Caco-2 (cell line): ENCODE measurements around the gene FOXP4. TPM values are rescaled to one million over a fixed set of nuclear protein-coding genes. Genes with fewer than 3 reads are reported as not detected.

ENCODE experiments used
- BruUV-seq: library from RNA; stranded (reverse); fragments of 400-500 nt; replicated peaks from 2 replicates; lab custom pipeline; 2021; lab: Mats Ljungman, UMichigan
- CTCF ChIA-PET: fragments of 300-600 bp; sonication (Branson Sonifier 250); formaldehyde crosslinking; loops from one replicate; lab custom pipeline; 2022; ENCODE audit warnings: antibody characterized with exemption; lab: Charles Lee
- POLR2A ChIA-PET: fragments of 300-600 bp; sonication (Branson Sonifier 250); formaldehyde crosslinking; loops from one replicate; lab custom pipeline; 2022; ENCODE audit warnings: antibody characterized with exemption; lab: Charles Lee
- DNase-seq, 2 experiments: peaks; one replicate each; pipeline versions ENCODE4 v3.0.0 to v3.0.0-alpha.2; 2020 to 2022
- H3K27me3 ChIP-seq: replicated peaks from 2 replicates; pipeline ENCODE4 v1.6.0; 2011; ENCODE audit warnings: low read length; ENCODE audit not compliant: control insufficient read depth, insufficient read depth
- H3K36me3 ChIP-seq: 2 replicates; pipeline ENCODE4 v1.5.1; 2011; ENCODE audit warnings: low read length; ENCODE audit not compliant: control insufficient read depth, insufficient read depth
- H3K4me1 ChIP-seq: fragments of 250-450 bp; sonication (Bioruptor Pico); 2 replicates; pipeline ENCODE4 v1.5.1; 2020; ENCODE audit warnings: mild to moderate bottlenecking
- H3K4me3 ChIP-seq: 2 replicates; pipeline ENCODE4 v1.5.1; 2011; ENCODE audit warnings: low read depth, mild to moderate bottlenecking, control low read depth, low read length
- H3K9me3 ChIP-seq: fragments of 250-450 bp; sonication (Bioruptor Pico); 2 replicates; pipeline ENCODE4 v1.5.1; 2020; ENCODE audit warnings: mild to moderate bottlenecking, moderate library complexity
- H3K27ac Mint-ChIP-seq: one replicate; pipeline ENCODE4 v1.8.0; 2022; ENCODE audit warnings: mixed read lengths; ENCODE audit not compliant: unreplicated experiment
- H3K27me3 Mint-ChIP-seq: one replicate; pipeline ENCODE4 v1.8.0; 2022; ENCODE audit warnings: mixed read lengths; ENCODE audit not compliant: insufficient read depth, unreplicated experiment
- H3K36me3 Mint-ChIP-seq: one replicate; pipeline ENCODE4 v1.8.0; 2022; ENCODE audit warnings: mild to moderate bottlenecking, mixed read lengths; ENCODE audit not compliant: insufficient read depth, unreplicated experiment
- H3K4me1 Mint-ChIP-seq: one replicate; pipeline ENCODE4 v1.8.0; 2022; ENCODE audit warnings: low read depth, mixed read lengths; ENCODE audit not compliant: unreplicated experiment
- H3K4me3 Mint-ChIP-seq: one replicate; pipeline ENCODE4 v1.8.0; 2022; ENCODE audit warnings: mild to moderate bottlenecking, moderate library complexity, mixed read lengths; ENCODE audit not compliant: unreplicated experiment
- H3K9me3 Mint-ChIP-seq: one replicate; pipeline ENCODE4 v1.8.0; 2022; ENCODE audit warnings: mixed read lengths; ENCODE audit not compliant: unreplicated experiment
- intact Hi-C: fragments of 100-400 bp; cut with micrococcal nuclease; formaldehyde crosslinking; loops from one replicate; pipeline ENCODE4 v1.10.0; 2022; ENCODE audit not compliant: unreplicated experiment
- total RNA-seq: library from RNA; stranded (reverse); gene quantifications from 2 replicates; pipeline ENCODE4 v1.2.3, GENCODE V29; 2022
- TF ChIP-seq, protein P1 (sequence below), 2 experiments: fragments of 200-600 bp in 1 of 2; IDR thresholded peaks; 1 replicate in 1 of 2; 2 replicates in 1 of 2; pipeline versions ENCODE4 v1.5.1 to v1.8.0; 2011 to 2022; ENCODE audit warnings: antibody characterized with exemption in 1 of 2, control low read depth in 1 of 2, inconsistent platforms in 1 of 2, low read depth in 1 of 2, low read length in 1 of 2, mild to moderate bottlenecking in 1 of 2, moderate library complexity in 1 of 2; ENCODE audit not compliant: insufficient read depth in 1 of 2, severe bottlenecking in 1 of 2, unreplicated experiment in 1 of 2

Gene FOXP4
- total RNA-seq, 1 experiment from 2014 or later = 117 TPM

DNA sequence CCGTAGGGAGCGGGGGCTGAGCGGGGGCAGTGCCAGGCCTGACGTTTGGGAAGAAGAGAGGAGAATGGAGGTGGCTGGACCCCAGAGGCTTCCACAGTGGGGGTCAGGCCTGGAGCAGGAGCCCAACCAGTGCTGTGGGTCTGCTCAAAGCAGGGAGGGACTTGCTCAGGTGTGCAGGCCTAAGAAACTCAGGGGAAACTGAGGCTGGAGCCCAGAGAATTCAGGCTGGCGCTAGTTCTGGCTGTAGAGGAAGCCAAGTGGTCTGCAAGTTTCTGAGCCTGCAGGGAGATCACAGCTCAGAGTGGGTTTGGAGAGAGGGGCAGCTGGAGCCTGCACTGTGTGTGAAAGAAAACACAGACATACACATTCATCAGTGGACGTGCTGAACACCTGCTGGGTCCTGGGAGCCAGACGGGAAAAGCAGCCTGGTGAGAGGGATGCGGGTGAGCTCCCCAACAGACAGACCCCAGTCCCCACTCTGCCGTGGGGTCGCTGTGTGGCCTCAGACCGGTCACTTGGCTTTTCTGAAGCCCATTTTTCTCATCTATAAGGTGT lies 17.7 kb upstream of the FOXP4 start:
- Mint-ChIP-seq H3K9me3 (no peaks in the 10 kb centered on the region), H3K27ac (peak overlapping the region; percentile 52), H3K36me3 (no peaks in the 10 kb centered on the region), H3K4me3 (no peak overlapping the region), H3K4me1 (peaks cover 57% of the 10 kb centered on the region), H3K27me3 (no peaks in the 10 kb centered on the region)
- Histone ChIP-seq H3K9me3 (no peaks in the 10 kb centered on the region), H3K36me3 (no peaks in the 10 kb centered on the region; the same call in 1 of the 2 replicates), H3K4me3 (no peak overlapping the region), H3K4me1 (peaks cover 35% of the 10 kb centered on the region), H3K27me3 (no peaks in the 10 kb centered on the region)
- intact Hi-C loops = no loop called here
- no TSS peak for BruUV-seq
- POLR2A ChIA-PET = no interaction called here
- no peak for DNase-seq
- CTCF ChIA-PET = no interaction called here
- TF ChIP-seq, protein P1, sequence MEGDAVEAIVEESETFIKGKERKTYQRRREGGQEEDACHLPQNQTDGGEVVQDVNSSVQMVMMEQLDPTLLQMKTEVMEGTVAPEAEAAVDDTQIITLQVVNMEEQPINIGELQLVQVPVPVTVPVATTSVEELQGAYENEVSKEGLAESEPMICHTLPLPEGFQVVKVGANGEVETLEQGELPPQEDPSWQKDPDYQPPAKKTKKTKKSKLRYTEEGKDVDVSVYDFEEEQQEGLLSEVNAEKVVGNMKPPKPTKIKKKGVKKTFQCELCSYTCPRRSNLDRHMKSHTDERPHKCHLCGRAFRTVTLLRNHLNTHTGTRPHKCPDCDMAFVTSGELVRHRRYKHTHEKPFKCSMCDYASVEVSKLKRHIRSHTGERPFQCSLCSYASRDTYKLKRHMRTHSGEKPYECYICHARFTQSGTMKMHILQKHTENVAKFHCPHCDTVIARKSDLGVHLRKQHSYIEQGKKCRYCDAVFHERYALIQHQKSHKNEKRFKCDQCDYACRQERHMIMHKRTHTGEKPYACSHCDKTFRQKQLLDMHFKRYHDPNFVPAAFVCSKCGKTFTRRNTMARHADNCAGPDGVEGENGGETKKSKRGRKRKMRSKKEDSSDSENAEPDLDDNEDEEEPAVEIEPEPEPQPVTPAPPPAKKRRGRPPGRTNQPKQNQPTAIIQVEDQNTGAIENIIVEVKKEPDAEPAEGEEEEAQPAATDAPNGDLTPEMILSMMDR (IDR thresholded peaks at IDR 0.05; ENCODE audit: insufficient read depth in 1 of 2, low read depth in 1 of 2, low read length in 1 of 2, severe bottlenecking in 1 of 2, unreplicated experiment in 1 of 2) = no peak

DNA sequence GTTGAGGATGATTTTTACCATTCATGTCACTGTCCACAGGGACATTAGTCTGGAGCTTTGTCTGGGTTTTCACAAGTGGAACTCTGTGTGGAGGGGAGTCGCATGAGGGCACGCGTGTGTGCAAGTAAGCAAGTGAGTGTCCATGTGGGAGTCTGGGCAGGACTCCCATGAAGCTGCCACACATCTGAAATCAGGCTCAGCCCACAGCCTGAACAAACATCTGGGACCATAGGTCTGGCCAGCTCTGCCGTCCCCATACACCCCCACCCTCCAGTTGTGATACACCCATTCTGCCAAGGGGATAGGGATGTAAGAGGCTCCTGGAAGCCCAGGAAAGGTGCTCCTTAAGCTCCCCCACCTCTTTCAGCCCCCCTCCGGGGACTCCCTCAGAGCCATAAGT lies 17.1 kb upstream of the FOXP4 start:
- H3K9me3 ChIP-seq = no peaks in the 10 kb centered on the region
- Mint-ChIP-seq H3K36me3 (no peaks in the 10 kb centered on the region), H3K9me3 (no peaks in the 10 kb centered on the region), H3K4me3 (no peak overlapping the region), H3K4me1 (peaks cover 52% of the 10 kb centered on the region), H3K27ac (peak overlapping the region; percentile 52), H3K27me3 (no peaks in the 10 kb centered on the region)
- intact Hi-C loops = no loop called here
- POLR2A ChIA-PET = no interaction called here
- TF ChIP-seq, protein P1 (IDR thresholded peaks at IDR 0.05; ENCODE audit: insufficient read depth in 1 of 2, low read depth in 1 of 2, low read length in 1 of 2, severe bottlenecking in 1 of 2, unreplicated experiment in 1 of 2) = no peak
- H3K4me3 ChIP-seq = no peak overlapping the region
- peaks cover 31% of the 10 kb centered on the region for H3K4me1 ChIP-seq
- DNase-seq = no peak
- no peaks in the 10 kb centered on the region; the same call in 1 of the 2 replicates for H3K36me3 ChIP-seq
- no peaks in the 10 kb centered on the region for H3K27me3 ChIP-seq
- no TSS peak for BruUV-seq
- CTCF ChIA-PET = no interaction called here

DNA sequence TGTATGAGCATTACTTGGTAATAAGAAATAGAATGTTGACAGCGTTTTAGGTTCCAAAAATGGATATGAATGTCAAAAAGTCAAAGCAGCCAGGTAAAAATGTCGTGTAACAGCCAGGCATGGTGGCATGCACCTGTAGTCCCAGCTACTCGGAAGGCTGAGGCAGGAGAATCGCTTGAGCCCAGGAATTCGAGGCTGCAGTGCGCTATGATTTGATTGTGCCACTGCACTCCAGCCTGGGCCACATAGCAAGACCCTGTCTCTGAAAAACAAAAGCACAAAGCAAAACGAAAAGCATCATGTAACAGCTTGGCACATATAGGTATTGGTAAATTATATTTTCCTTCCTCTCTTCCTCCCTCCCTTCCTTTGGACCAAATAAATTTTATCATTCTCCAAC lies 16.2 kb upstream of the FOXP4 start:
- POLR2A ChIA-PET = no interaction called here

More for the DNA sequence above, 16.2 kb upstream of the FOXP4 start:
- H3K27me3 Mint-ChIP-seq = no peaks in the 10 kb centered on the region
- no peaks in the 10 kb centered on the region for H3K9me3 Mint-ChIP-seq
- peaks cover 25% of the 10 kb centered on the region for H3K4me1 ChIP-seq
- H3K27me3 ChIP-seq = no peaks in the 10 kb centered on the region
- H3K4me3 Mint-ChIP-seq = no peak overlapping the region
- H3K4me3 ChIP-seq = no peak overlapping the region
- no peak for DNase-seq
- intact Hi-C loops = no loop called here
- no TSS peak for BruUV-seq
- H3K36me3 Mint-ChIP-seq = no peaks in the 10 kb centered on the region
- TF ChIP-seq, protein P1 (IDR thresholded peaks at IDR 0.05; ENCODE audit: insufficient read depth in 1 of 2, low read depth in 1 of 2, low read length in 1 of 2, severe bottlenecking in 1 of 2, unreplicated experiment in 1 of 2) = no peak
- H3K4me1 Mint-ChIP-seq = peaks cover 42% of the 10 kb centered on the region
- H3K27ac Mint-ChIP-seq = peak overlapping the region; percentile 10
- no peaks in the 10 kb centered on the region; the same call in 1 of the 2 replicates for H3K36me3 ChIP-seq
- H3K9me3 ChIP-seq = no peaks in the 10 kb centered on the region
- CTCF ChIA-PET = no interaction called here
